NB4 (cell line): ENCODE measurements around the gene GAL.

Source experiments
- DNase-seq: peaks from one replicate; pipeline ENCODE4 v3.0.0; 2010; ENCODE audit warnings: low read depth
- H3K4me3 ChIP-seq: one replicate; pipeline ENCODE4 v1.5.1; 2011; ENCODE audit warnings: mild to moderate bottlenecking, low read depth, low read length, moderate library complexity
- MAX ChIP-seq: IDR thresholded peaks from 2 replicates; pipeline ENCODE4 v1.6.1; 2011; ENCODE audit warnings: low read depth, low read length
- MYC ChIP-seq: IDR thresholded peaks from 2 replicates; pipeline ENCODE4 v1.6.1; 2011; ENCODE audit warnings: low read depth, low read length
- POLR2A ChIP-seq: IDR thresholded peaks from 2 replicates; pipeline ENCODE4 v1.6.1; 2011; ENCODE audit warnings: mild to moderate bottlenecking; ENCODE audit not compliant: insufficient read length; ENCODE audit errors: extremely low read depth
- TF ChIP-seq, protein P1 (sequence below): IDR thresholded peaks from one replicate; pipeline ENCODE4 v1.5.1; 2012; ENCODE audit warnings: low read depth, low read length

Gene GAL

DNA sequence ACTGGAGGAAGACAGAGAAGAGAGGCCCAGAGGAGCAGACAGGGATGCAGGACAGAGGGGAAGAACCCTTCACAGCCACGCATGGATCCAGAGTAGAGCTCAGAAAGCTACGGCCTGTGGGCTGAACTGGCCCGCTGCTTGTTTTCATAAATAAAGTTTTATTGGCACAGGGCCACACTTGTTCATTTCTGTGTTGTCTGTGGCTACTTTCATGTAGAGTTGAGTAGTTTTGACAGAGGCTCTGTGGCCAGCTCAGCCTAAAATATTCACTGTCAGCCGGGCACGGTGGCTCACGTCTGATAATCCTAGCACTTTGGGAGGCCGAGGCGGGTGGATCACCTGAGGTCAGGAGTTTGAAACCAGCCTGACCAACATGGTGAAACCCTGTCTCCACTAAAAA lies 26.2 kb upstream of the GAL start:
- TF ChIP-seq MAX = no peak
- TF ChIP-seq MYC = no peak
- TF ChIP-seq, protein P1, sequence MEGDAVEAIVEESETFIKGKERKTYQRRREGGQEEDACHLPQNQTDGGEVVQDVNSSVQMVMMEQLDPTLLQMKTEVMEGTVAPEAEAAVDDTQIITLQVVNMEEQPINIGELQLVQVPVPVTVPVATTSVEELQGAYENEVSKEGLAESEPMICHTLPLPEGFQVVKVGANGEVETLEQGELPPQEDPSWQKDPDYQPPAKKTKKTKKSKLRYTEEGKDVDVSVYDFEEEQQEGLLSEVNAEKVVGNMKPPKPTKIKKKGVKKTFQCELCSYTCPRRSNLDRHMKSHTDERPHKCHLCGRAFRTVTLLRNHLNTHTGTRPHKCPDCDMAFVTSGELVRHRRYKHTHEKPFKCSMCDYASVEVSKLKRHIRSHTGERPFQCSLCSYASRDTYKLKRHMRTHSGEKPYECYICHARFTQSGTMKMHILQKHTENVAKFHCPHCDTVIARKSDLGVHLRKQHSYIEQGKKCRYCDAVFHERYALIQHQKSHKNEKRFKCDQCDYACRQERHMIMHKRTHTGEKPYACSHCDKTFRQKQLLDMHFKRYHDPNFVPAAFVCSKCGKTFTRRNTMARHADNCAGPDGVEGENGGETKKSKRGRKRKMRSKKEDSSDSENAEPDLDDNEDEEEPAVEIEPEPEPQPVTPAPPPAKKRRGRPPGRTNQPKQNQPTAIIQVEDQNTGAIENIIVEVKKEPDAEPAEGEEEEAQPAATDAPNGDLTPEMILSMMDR = no peak
- TF ChIP-seq POLR2A = no peak
- no peak for DNase-seq
- no peak overlapping the region for H3K4me3 ChIP-seq

GRCh38 chr11:68658661-68659060 lies 25.7 kb upstream of the GAL start:
- TF ChIP-seq MAX (no peak), POLR2A (no peak), MYC (no peak)
- TF ChIP-seq, protein P1 = no peak
- no peak for DNase-seq
- H3K4me3 ChIP-seq = no peak overlapping the region

DNA sequence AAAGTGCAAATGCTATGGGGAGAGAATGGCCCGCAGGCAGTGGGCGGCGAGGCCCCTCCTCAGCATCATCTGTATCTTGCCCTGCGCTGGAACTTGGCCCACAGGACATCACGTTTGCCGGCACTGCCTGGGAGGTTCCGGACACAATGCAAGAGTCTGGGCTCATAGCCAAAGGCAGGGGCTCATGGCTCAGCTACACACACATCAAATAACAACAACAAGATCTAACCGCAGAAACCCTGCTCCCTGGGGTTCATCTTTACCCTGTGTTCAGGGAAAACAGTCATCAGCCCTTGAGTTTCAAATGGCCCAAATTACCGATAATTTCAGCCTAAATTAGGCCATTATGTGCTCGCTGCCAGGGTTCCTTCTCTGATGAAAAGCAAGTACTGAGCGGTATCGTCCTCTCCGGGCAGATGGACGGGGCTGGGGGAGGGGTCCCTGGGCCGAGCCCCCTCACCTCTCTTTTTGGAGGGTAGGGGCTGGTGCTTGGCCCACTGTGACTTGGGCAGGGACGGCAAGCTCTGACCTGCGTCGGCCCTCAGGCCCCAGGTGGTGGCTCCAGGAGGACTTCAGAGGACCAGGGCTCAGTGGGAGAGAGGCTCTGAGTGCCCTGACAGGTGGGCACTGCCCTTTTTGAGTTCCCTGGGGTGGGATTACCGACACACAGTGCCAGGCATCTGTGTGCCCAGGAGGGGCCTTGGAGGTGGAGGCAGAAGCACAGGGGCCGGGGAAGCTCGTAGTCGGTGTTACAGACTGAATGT lies 25.0 kb upstream of the GAL start:
- no peak overlapping the region for H3K4me3 ChIP-seq
- DNase-seq = no peak
- TF ChIP-seq, protein P1 = no peak
- TF ChIP-seq POLR2A (no peak), MYC (no peak), MAX (no peak)

- no peak overlapping the region for H3K4me3 ChIP-seq
- TF ChIP-seq MAX = no peak
- no peak for TF ChIP-seq POLR2A
- TF ChIP-seq, protein P1 = no peak
- no peak for TF ChIP-seq MYC
- DNase-seq = no peak
These were observed 24.1 kb upstream of the GAL start for GRCh38 chr11:68660066-68660810.

GRCh38 chr11:68661014-68661413 lies 23.3 kb upstream of the GAL start:
- TF ChIP-seq MYC = no peak
- no peak for TF ChIP-seq MAX
- no peak for TF ChIP-seq POLR2A
- TF ChIP-seq, protein P1 = no peak
- H3K4me3 ChIP-seq = no peak overlapping the region
- DNase-seq = no peak
